Mesothelial cell of epicardium (in vitro differentiated cells): Measurements from ENCODE around the gene DNAJB8. TPM values are rescaled to one million over a fixed set of nuclear protein-coding genes. Genes with fewer than 3 reads are reported as not detected.

Experiments
- DNase-seq, 2 experiments: peaks; one replicate each; pipeline ENCODE4 v3.0.0; 2021; ENCODE audit warnings: low spot score in 2 of 2; ENCODE audit not compliant: unreplicated experiment in 2 of 2
- H3K27ac Mint-ChIP-seq: 2 replicates; pipeline ENCODE4 v1.8.0; 2021; ENCODE audit warnings: mixed read lengths
- H3K27me3 Mint-ChIP-seq: 2 replicates; pipeline ENCODE4 v1.8.0; 2021; ENCODE audit warnings: low read depth, mixed read lengths
- H3K36me3 Mint-ChIP-seq: 2 replicates; pipeline ENCODE4 v1.8.0; 2021; ENCODE audit warnings: mixed read lengths
- H3K4me1 Mint-ChIP-seq: 2 replicates; pipeline ENCODE4 v1.8.0; 2021; ENCODE audit warnings: mixed read lengths
- H3K4me3 Mint-ChIP-seq: 2 replicates; pipeline ENCODE4 v1.8.0; 2021; ENCODE audit warnings: mild to moderate bottlenecking, moderate library complexity, mixed read lengths
- H3K9me3 Mint-ChIP-seq: 2 replicates; pipeline ENCODE4 v1.8.0; 2021; ENCODE audit warnings: mixed read lengths
- total RNA-seq: library from RNA; stranded (reverse); gene quantifications from 3 replicates; pipeline ENCODE4 v1.2.1, GENCODE V29; 2021
- TF ChIP-seq, protein P1 (sequence below): fragments of 200-600 bp; sonication (generic); IDR thresholded peaks from one replicate; pipeline ENCODE4 v1.5.0; 2021; ENCODE audit warnings: antibody characterized with exemption; ENCODE audit not compliant: unreplicated experiment

DNAJB8 gene
- total RNA-seq, 1 donor from 2014 or later: not detected

DNA sequence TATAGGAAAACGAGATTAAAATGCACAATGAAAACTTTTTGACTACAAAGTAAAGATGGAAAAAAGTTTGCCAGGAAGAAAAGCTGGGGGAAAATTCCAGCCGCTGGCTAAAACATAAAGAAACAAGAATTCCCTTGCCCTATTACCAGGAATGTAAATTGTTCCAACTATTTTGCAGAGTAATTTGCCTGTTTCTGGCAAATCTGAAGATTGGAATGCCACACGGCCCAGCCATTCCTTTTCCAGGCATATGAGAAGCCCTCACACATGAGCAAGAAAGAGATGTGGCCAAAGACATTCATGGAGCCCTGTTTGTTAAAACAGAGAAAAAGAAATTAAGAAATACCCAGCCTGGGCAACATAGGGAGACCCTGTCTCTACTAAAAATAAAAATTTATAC lies 34.7 kb upstream of the DNAJB8 start:
- no peak overlapping the region for H3K27ac Mint-ChIP-seq
- H3K4me1 Mint-ChIP-seq: peaks cover 19% of the 10 kb centered on the region
- H3K36me3 Mint-ChIP-seq: peaks cover 47% of the 10 kb centered on the region
- H3K9me3 Mint-ChIP-seq: peaks cover 12% of the 10 kb centered on the region
- TF ChIP-seq, protein P1, sequence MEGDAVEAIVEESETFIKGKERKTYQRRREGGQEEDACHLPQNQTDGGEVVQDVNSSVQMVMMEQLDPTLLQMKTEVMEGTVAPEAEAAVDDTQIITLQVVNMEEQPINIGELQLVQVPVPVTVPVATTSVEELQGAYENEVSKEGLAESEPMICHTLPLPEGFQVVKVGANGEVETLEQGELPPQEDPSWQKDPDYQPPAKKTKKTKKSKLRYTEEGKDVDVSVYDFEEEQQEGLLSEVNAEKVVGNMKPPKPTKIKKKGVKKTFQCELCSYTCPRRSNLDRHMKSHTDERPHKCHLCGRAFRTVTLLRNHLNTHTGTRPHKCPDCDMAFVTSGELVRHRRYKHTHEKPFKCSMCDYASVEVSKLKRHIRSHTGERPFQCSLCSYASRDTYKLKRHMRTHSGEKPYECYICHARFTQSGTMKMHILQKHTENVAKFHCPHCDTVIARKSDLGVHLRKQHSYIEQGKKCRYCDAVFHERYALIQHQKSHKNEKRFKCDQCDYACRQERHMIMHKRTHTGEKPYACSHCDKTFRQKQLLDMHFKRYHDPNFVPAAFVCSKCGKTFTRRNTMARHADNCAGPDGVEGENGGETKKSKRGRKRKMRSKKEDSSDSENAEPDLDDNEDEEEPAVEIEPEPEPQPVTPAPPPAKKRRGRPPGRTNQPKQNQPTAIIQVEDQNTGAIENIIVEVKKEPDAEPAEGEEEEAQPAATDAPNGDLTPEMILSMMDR: no peak
- peaks cover 7% of the 10 kb centered on the region for H3K27me3 Mint-ChIP-seq
- no peak overlapping the region for H3K4me3 Mint-ChIP-seq
- DNase-seq: no peak

DNA sequence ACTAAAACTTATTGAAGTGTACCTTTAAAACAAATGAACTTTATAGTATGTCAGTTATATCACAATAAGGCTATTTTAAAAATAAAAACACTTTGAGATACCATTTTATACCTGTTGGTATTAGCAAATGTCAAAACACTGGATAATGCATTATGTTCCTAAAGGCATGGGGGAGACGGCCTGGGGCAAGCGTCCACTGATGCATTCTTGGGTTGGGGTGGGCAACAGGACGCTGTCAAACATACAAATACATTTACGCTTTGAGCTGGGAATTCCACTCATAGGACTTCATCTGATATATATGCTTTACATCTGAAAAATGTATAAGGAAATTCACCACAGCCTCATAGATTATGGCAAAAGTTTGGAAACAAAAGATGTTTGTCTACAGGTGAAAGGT lies 33.9 kb upstream of the DNAJB8 start:
- Mint-ChIP-seq H3K27me3 (peaks cover 13% of the 10 kb centered on the region), H3K36me3 (peaks cover 47% of the 10 kb centered on the region), H3K9me3 (peaks cover 8% of the 10 kb centered on the region), H3K27ac (no peak overlapping the region), H3K4me3 (no peak overlapping the region), H3K4me1 (peaks cover 26% of the 10 kb centered on the region)
- TF ChIP-seq, protein P1: no peak
- no peak for DNase-seq

DNA sequence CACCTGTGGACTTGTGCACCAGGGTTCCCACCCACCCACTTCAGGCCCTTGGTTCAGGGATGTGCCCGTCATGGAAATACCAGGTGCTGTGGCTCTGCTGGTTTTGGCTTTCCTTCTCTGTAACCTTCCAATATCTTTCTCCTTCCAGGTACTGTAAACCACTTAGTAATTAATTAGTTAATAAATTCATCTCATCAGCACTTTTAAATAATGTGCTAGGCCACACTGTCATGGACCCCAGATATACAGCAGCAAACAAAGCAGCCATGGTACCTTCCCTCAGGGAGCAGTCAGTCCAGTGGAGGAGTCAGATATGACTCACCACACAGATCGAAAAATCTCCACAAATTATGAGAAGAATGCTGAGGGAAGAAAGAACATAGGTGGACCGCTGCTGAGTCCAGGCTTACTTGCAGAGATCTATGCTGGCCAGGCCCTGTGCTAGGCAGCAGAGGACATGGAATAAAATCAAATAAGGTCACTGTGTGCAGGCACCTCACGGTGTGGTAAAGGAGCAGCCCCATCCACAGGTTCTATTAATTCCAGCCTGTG lies 33.1 kb upstream of the DNAJB8 start:
- H3K36me3 Mint-ChIP-seq: peaks cover 42% of the 10 kb centered on the region
- TF ChIP-seq, protein P1: no peak
- peaks cover 8% of the 10 kb centered on the region for H3K9me3 Mint-ChIP-seq
- DNase-seq: peak in 1 of 2 experiments; percentile 2
- H3K4me3 Mint-ChIP-seq: no peak overlapping the region
- H3K27me3 Mint-ChIP-seq: peaks cover 18% of the 10 kb centered on the region
- peak overlapping the region; percentile 55 for H3K27ac Mint-ChIP-seq
- H3K4me1 Mint-ChIP-seq: peaks cover 33% of the 10 kb centered on the region

DNA sequence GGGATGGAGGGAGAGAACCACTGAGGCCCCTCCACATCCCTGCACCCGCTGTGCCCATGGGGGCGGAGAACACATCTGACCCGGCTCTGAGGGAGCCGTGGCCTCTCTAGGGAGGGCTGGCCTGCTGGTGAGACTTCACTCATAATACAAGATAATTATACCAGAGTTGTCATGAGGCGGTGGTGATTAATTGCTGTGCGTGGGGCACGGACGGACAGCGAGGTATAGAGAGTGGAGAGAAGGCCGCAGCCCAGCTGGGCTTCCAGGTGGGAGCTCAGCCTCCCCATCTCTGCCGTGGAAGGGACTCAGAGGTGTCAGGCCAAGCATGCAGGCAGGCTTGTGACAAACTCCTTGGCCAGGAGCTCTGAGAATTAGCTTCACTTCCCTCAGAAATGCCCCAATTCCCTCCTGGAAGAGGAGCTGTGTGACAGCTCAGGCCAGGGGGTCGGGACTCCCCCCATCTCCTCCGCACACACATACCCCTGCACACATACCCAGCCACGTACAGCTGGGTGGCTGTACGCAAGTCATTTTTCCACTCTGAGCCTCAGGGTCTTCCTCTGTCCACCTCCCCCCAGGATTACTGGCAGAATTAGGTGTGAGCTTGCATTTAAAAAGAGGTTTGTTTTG lies 32.3 kb upstream of the DNAJB8 start:
- Mint-ChIP-seq H3K36me3 (peaks cover 38% of the 10 kb centered on the region), H3K9me3 (peaks cover 8% of the 10 kb centered on the region), H3K27ac (no peak overlapping the region), H3K27me3 (peaks cover 23% of the 10 kb centered on the region), H3K4me1 (peaks cover 38% of the 10 kb centered on the region), H3K4me3 (peak overlapping the region; percentile 49)
- TF ChIP-seq, protein P1: no peak
- peak in 1 of 2 experiments; percentile 28 for DNase-seq

DNA sequence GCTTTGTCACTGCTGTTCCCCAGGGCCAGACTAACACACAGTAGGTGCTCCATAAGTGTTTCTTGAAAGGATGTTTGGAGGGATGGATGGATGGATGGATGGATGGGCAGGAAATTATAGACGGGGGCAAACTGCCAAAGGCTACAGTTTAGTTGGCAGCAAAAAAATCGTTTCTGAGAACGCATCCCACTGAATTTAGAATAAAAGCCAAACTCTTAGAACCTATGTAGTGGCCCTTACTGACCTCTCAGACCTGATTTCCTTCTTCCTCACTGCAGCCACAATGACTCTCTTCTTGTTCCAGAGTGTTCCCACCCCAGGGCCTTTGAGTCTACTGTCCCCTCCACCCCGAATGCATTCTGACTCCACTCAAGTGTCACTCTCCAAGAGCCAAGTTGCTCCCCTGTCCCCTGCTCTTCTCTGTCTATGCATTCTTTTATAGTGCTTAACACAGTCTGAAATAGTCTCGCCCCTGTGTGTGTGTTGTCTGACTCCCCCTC lies 31.5 kb upstream of the DNAJB8 start:
- Mint-ChIP-seq H3K4me1 (peaks cover 43% of the 10 kb centered on the region), H3K36me3 (peaks cover 30% of the 10 kb centered on the region), H3K27me3 (peaks cover 29% of the 10 kb centered on the region), H3K4me3 (peak overlapping the region; percentile 49), H3K9me3 (peaks cover 8% of the 10 kb centered on the region), H3K27ac (no peak overlapping the region)
- no peak for DNase-seq
- TF ChIP-seq, protein P1: peak; percentile 17
